ENCODE results near the gene UTP11.

UTP11 gene

GRCh38 chr1:38000529-38001455, 11.7 kb upstream of the UTP11 start:
- DNase-seq: peak; percentile 51
- in situ Hi-C loops (cut with HindIII; ENCODE audit: low pct_ligation_motif_present, low pct_unique_long_range_greater_than_20kb, low sequenced_read_pairs): no loop called here

- DNase-seq: no peak
Measured at GRCh38 chr1:38003261-38004250, 9.0 kb upstream of the UTP11 start.

GRCh38 chr1:38004284-38005108, 8.0 kb upstream of the UTP11 start:
- in situ Hi-C loops (cut with HindIII; ENCODE audit: low pct_ligation_motif_present, low pct_unique_long_range_greater_than_20kb, low sequenced_read_pairs): no loop called here
- DNase-seq: no peak

More at GRCh38 chr1:38003261-38004250, 9.0 kb upstream of the UTP11 start:
- in situ Hi-C loops (cut with HindIII; ENCODE audit: low pct_ligation_motif_present, low pct_unique_long_range_greater_than_20kb, low sequenced_read_pairs): no loop called here

GRCh38 chr1:38005195-38006007, 7.1 kb upstream of the UTP11 start, which contains the start of gene FHL3:
TSS of gene FHL3 (minus strand) at chr1:38005514. CDS start at chr1:37999412, 6,102 bp downstream.
- DNase-seq: peak; percentile 60
- in situ Hi-C loops (cut with HindIII; ENCODE audit: low pct_ligation_motif_present, low pct_unique_long_range_greater_than_20kb, low sequenced_read_pairs): no loop called here

- in situ Hi-C loops (cut with HindIII; ENCODE audit: low pct_ligation_motif_present, low pct_unique_long_range_greater_than_20kb, low sequenced_read_pairs): no loop called here
- no peak for DNase-seq
Measured at GRCh38 chr1:38006008-38006828, 6.3 kb upstream of the UTP11 start.

- no peak for DNase-seq
- in situ Hi-C loops (cut with HindIII; ENCODE audit: low pct_ligation_motif_present, low pct_unique_long_range_greater_than_20kb, low sequenced_read_pairs): no loop called here
Measured at GRCh38 chr1:38009088-38009840, 3.3 kb upstream of the UTP11 start.

- no peak for DNase-seq
- in situ Hi-C loops (cut with HindIII; ENCODE audit: low pct_ligation_motif_present, low pct_unique_long_range_greater_than_20kb, low sequenced_read_pairs): no loop called here
Measured at GRCh38 chr1:38009841-38010180, 2.7 kb upstream of the UTP11 start.

GRCh38 chr1:38013227-38013622, 691 bp downstream of the UTP11 start:
- in situ Hi-C loops (cut with HindIII; ENCODE audit: low pct_ligation_motif_present, low pct_unique_long_range_greater_than_20kb, low sequenced_read_pairs): no loop called here
- DNase-seq: no peak

GRCh38 chr1:38014171-38014570, 1.6 kb downstream of the UTP11 start:
- DNase-seq: no peak
- in situ Hi-C loops (cut with HindIII; ENCODE audit: low pct_ligation_motif_present, low pct_unique_long_range_greater_than_20kb, low sequenced_read_pairs): no loop called here

- DNase-seq: no peak
- in situ Hi-C loops (cut with HindIII; ENCODE audit: low pct_ligation_motif_present, low pct_unique_long_range_greater_than_20kb, low sequenced_read_pairs): no loop called here
Measured at GRCh38 chr1:38014724-38015424, 2.3 kb downstream of the UTP11 start.

- DNase-seq: no peak
- in situ Hi-C loops (cut with HindIII; ENCODE audit: low pct_ligation_motif_present, low pct_unique_long_range_greater_than_20kb, low sequenced_read_pairs): no loop called here
Measured at GRCh38 chr1:38015978-38016725, 3.6 kb downstream of the UTP11 start.

GRCh38 chr1:38018864-38019343, 6.4 kb downstream of the UTP11 start:
- in situ Hi-C loops (cut with HindIII; ENCODE audit: low pct_ligation_motif_present, low pct_unique_long_range_greater_than_20kb, low sequenced_read_pairs): no loop called here
- DNase-seq: peak; percentile 50

- in situ Hi-C loops (cut with HindIII; ENCODE audit: low pct_ligation_motif_present, low pct_unique_long_range_greater_than_20kb, low sequenced_read_pairs): no loop called here
- no peak for DNase-seq
Measured at GRCh38 chr1:38020396-38020795, 7.9 kb downstream of the UTP11 start.

GRCh38 chr1:38021969-38022368, 9.4 kb downstream of the UTP11 start:
- in situ Hi-C loops (cut with HindIII; ENCODE audit: low pct_ligation_motif_present, low pct_unique_long_range_greater_than_20kb, low sequenced_read_pairs): no loop called here

GRCh38 chr1:38022810-38023209, 10.3 kb downstream of the UTP11 start:
- in situ Hi-C loops (cut with HindIII; ENCODE audit: low pct_ligation_motif_present, low pct_unique_long_range_greater_than_20kb, low sequenced_read_pairs): no loop called here
- DNase-seq: no peak

More at GRCh38 chr1:38021969-38022368, 9.4 kb downstream of the UTP11 start:
- no peak for DNase-seq
